Spleen (tissue), 13 donors: ENCODE data around the gene SLC25A26. TPM values are rescaled to one million over a fixed set of nuclear protein-coding genes. Genes with fewer than 3 reads are reported as not detected.

Source experiments
- DNase-seq: peaks from one replicate; pipeline ENCODE4 v3.0.0-alpha.2; 2020
- H3K27ac ChIP-seq, 8 donors: fragments of 200-600 bp; sonication (generic) in 7 of 8; 1 replicate in 4 of 8; 2 replicates in 4 of 8; pipeline versions ENCODE4 v1.5.0 to v1.8.0; 2016 to 2021; ENCODE audit warnings: inconsistent platforms in 4 of 8, mild to moderate bottlenecking in 4 of 8, moderate library complexity in 1 of 8
- H3K27me3 ChIP-seq, 7 donors: fragments of 200-600 bp; sonication (generic) in 6 of 7; replicated peaks in 1 of 7; 1 replicate in 4 of 7; 2 replicates in 3 of 7; pipeline versions ENCODE4 v1.5.0 to v1.8.0; 2016 to 2021; ENCODE audit warnings: inconsistent platforms in 3 of 7, mild to moderate bottlenecking in 1 of 7
- H3K36me3 ChIP-seq, 6 donors: fragments of 200-600 bp; sonication (generic) in 5 of 6; 1 replicate in 4 of 6; 2 replicates in 2 of 6; pipeline versions ENCODE4 v1.5.0 to v1.8.0; 2016 to 2021; ENCODE audit warnings: inconsistent platforms in 2 of 6
- H3K4me1 ChIP-seq, 6 donors: fragments of 200-600 bp; sonication (generic) in 5 of 6; 1 replicate in 3 of 6; 2 replicates in 3 of 6; pipeline versions ENCODE4 v1.5.0 to v1.8.0; 2016 to 2021; ENCODE audit warnings: inconsistent platforms in 3 of 6
- H3K4me3 ChIP-seq, 8 donors: fragments of 200-600 bp; sonication (generic) in 7 of 8; 1 replicate in 4 of 8; 2 replicates in 4 of 8; pipeline versions ENCODE4 v1.5.0 to v1.8.0; 2016 to 2021; ENCODE audit warnings: inconsistent platforms in 4 of 8, mild to moderate bottlenecking in 4 of 8, moderate library complexity in 2 of 8
- H3K9me3 ChIP-seq, 8 donors: fragments of 200-600 bp; sonication (generic) in 7 of 8; 1 replicate in 4 of 8; 2 replicates in 4 of 8; pipeline versions ENCODE4 v1.5.0 to v1.8.0; 2016 to 2021; ENCODE audit warnings: inconsistent platforms in 4 of 8
- POLR2A ChIP-seq, 3 donors: fragments of 450-650 bp; IDR thresholded peaks; one replicate each; pipeline ENCODE4 v1.5.1; 2017; ENCODE audit warnings: antibody characterized with exemption in 3 of 3, mild to moderate bottlenecking in 1 of 3
- POLR2AphosphoS5 ChIP-seq, 3 donors: sonication (generic); formaldehyde crosslinking; IDR thresholded peaks; one replicate each; pipeline ENCODE4 v1.5.1; 2017; ENCODE audit warnings: antibody characterized with exemption in 3 of 3
- WGBS, 5 donors: extraction: QIAGEN DNeasy Blood & Tissue Kit in 3 of 5; methylation state at CpG; one replicate each; pipeline versions ENCODE4 v1.1.5 to v1.1.7; 2013 to 2018; 5-methylcytosine and 5-hydroxymethylcytosine counted together
- intact Hi-C: fragments of 100-400 bp; cut with DNase I; formaldehyde crosslinking; loops from one replicate; pipeline ENCODE4 v1.15.0; 2023; ENCODE audit warnings: low total_unique reads
- long read RNA-seq, 2 donors: transcript quantifications; one replicate each; lab custom pipeline, GENCODE V29; 2026
- polyA plus RNA-seq, 3 donors: library from polyadenylated mRNA; stranded (reverse); fragments of 200-250 nt; gene quantifications; one replicate each; pipeline ENCODE4 v1.2.1, GENCODE V29; 2013
- total RNA-seq, 7 donors: library from RNA; depleted of rRNA in 3 of 7; stranded (reverse); fragments of >200 nt in 3 of 7; fragmentation: NEBNext Ultra II Directional in 4 of 7; extraction: Animal tissue kit (Norgen Biotek cat#: 25700) in 4 of 7; gene quantifications; one replicate each; pipeline versions ENCODE4 v1.1.0 to v1.2.1, GENCODE V29; 2016 to 2021
- TF ChIP-seq, protein P1 (sequence below), 11 experiments: fragments of 200-600 bp in 7 of 11; fragments of 450-650 bp in 4 of 11; sonication (generic) in 4 of 11; IDR thresholded peaks in 8 of 11; conservative IDR thresholded peaks in 3 of 11; 1 replicate in 7 of 11; 2 replicates in 4 of 11; pipeline versions ENCODE4 v1.4.0 to v1.8.0; 2016 to 2021; ENCODE audit warnings: antibody characterized with exemption in 11 of 11, inconsistent platforms in 4 of 11, mild to moderate bottlenecking in 1 of 11
- donor health status: healthy with polysubstance abuse.
- donor health status: DM: no; HTN: no; CAD: no; lungs with moderate emphysema.
- donor health status: DM: no; HTN: no; CAD: no.
- donor health status: Bipolar disorder and iron deficiency.
- donor health status: healthy.
- donor health status: DM: no; HTN: no; CAD: no.
- donor health status: DM: yes; HTN: yes; CAD: no.

The SLC25A26 gene, protein sequence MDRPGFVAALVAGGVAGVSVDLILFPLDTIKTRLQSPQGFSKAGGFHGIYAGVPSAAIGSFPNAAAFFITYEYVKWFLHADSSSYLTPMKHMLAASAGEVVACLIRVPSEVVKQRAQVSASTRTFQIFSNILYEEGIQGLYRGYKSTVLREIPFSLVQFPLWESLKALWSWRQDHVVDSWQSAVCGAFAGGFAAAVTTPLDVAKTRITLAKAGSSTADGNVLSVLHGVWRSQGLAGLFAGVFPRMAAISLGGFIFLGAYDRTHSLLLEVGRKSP
- 10 to 100 TPM; 14.9 to 20.9 (median 15.3) TPM for total RNA-seq
- 10 to 100 TPM; 15.5 to 20.1 (median 16.4) TPM for polyA plus RNA-seq
- long read RNA-seq, donor 1, partial matches to known transcripts: 16 of 16 reads
- long read RNA-seq, donor 1, other reads (novel, unspliced or antisense): 0 of 16 reads
- long read RNA-seq, donor 2, partial matches to known transcripts: 0 of 1 reads
- long read RNA-seq, donor 2, other reads (novel, unspliced or antisense): 0 of 1 reads

DNA sequence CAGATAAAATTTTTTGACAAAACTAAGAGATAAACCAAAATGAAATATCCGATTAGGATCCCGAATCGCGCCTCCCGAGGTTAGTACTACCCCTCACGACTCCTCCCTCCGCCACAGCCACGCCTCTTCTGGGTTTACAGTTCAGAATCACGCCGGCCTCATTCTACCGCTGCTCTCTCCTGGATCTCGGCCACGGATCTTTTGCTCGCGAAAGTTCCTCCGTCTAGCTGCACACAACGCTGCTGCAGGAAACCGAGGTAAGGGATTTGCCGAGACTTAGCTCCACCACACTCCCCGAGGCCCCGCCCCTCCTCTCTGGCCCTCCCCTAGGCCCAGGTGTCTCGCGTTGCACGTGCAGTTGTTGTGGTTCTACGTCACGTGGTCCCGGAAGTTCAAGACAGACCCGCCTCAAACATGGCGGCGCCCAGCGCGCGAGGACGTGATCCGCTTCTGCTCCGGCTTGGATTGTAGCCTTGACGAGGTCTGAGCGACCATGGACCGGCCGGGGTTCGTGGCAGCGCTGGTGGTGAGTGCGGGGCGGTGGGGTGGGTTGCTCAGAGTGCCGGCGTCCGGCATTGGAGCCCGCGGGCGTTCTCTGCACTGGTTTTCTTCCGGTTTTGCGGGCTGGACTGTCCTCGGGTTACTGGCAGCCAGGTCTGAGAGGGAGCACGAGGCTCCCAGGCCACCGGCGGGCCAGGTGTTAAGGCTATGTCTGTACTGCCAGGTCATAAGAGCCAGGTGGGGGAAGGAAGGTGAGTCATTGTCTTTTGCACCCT, at the start of gene SLC25A26:
SLC25A26 (plus strand) TSS at position 400 of the 776 bp plus-strand sequence; CDS start at position 494, 94 bp downstream.
- TF ChIP-seq, protein P1, sequence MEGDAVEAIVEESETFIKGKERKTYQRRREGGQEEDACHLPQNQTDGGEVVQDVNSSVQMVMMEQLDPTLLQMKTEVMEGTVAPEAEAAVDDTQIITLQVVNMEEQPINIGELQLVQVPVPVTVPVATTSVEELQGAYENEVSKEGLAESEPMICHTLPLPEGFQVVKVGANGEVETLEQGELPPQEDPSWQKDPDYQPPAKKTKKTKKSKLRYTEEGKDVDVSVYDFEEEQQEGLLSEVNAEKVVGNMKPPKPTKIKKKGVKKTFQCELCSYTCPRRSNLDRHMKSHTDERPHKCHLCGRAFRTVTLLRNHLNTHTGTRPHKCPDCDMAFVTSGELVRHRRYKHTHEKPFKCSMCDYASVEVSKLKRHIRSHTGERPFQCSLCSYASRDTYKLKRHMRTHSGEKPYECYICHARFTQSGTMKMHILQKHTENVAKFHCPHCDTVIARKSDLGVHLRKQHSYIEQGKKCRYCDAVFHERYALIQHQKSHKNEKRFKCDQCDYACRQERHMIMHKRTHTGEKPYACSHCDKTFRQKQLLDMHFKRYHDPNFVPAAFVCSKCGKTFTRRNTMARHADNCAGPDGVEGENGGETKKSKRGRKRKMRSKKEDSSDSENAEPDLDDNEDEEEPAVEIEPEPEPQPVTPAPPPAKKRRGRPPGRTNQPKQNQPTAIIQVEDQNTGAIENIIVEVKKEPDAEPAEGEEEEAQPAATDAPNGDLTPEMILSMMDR (IDR thresholded peaks at IDR 0.05 in 8 of 11, conservative IDR thresholded peaks at IDR 0.05 in 3 of 11): peak in 2 of 11 experiments; percentile 24 to 28
- TF ChIP-seq POLR2AphosphoS5 (IDR thresholded peaks at IDR 0.05) (peak; percentile 93 to 94 (median 93)), POLR2A (IDR thresholded peaks at IDR 0.05) (peak in 1 of 3 donors; percentile 63)
- peak; percentile 99 for DNase-seq
- WGBS, 5 donors: 0 to 1% (median 1%) methylated on average over 35 to 56 of the region's 56 CpGs
- peaks cover 0 to 32% (median 15%) of the 10 kb centered on the region in 6 donors for H3K4me1 ChIP-seq
- H3K9me3 ChIP-seq: no peaks in the 10 kb centered on the region
- peak within 1 kb of the TSS in 7 of 8 donors; percentile 5 to 88 (median 80) for H3K27ac ChIP-seq
- no peaks in the 10 kb centered on the region for H3K27me3 ChIP-seq
- intact Hi-C loops: no loop called here
- H3K4me3 ChIP-seq: peak within 1 kb of the TSS; percentile 66 to 92 (median 87)
- H3K36me3 ChIP-seq: peaks cover 0 to 35% (median 3%) of the 10 kb centered on the region in 6 donors

DNA sequence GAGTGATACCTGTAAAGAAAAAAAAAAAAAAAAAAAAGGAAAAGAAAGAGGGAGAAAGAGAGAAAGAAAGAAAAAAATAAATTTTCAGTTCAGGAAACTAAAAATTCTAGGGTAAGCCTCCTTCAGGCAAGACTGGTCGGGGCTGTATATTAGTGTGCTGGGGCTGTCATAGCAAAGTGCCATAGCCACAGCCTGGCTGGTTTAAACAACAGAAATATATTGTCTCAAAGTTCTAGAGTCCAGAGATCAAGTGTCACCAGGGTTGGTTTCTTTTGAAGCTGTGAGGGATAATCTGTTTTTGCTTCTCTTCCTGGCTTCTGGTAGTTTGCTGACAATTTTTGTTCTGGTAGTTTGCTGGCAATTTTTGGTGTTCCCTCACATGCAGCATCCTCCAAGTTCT, 48.4 kb upstream of the SLC25A26 start:
- Histone ChIP-seq H3K27ac (no peak overlapping the region), H3K9me3 (no peaks in the 10 kb centered on the region), H3K4me1 (no peaks in the 10 kb centered on the region), H3K36me3 (no peaks in the 10 kb centered on the region), H3K4me3 (no peak overlapping the region), H3K27me3 (no peaks in the 10 kb centered on the region)
- intact Hi-C loops: no loop called here
- no peak for TF ChIP-seq POLR2A (IDR thresholded peaks at IDR 0.05)
- no peak for TF ChIP-seq POLR2AphosphoS5 (IDR thresholded peaks at IDR 0.05)
- TF ChIP-seq, protein P1 (IDR thresholded peaks at IDR 0.05 in 8 of 11, conservative IDR thresholded peaks at IDR 0.05 in 3 of 11): no peak
- 78 to 92% (median 88%) methylated on average over 1 of the region's 1 CpG for WGBS, 5 donors
- DNase-seq: no peak

DNA sequence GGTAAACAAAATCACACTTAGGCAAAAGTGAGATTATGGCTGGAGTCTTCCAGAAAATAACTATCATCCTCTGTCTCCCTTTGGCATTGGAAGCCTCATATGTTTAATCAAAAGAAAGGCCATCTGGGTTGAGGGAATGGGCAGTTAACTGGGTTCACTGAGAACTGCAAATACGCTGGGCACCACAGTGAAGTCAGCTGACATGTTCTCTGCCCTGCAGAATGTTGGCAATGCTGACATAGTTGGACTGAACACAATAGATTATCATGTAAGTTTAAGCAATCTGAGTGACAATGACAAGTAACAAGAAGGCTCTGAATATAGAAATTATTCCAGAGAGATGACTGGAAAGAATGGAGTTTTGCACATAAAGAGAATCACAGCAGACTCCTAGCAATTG, 43.8 kb upstream of the SLC25A26 start:
- Histone ChIP-seq H3K4me3 (no peak overlapping the region), H3K27me3 (no peaks in the 10 kb centered on the region), H3K4me1 (no peaks in the 10 kb centered on the region), H3K9me3 (no peaks in the 10 kb centered on the region), H3K27ac (no peak overlapping the region), H3K36me3 (no peaks in the 10 kb centered on the region)
- TF ChIP-seq, protein P1 (IDR thresholded peaks at IDR 0.05 in 8 of 11, conservative IDR thresholded peaks at IDR 0.05 in 3 of 11): no peak
- TF ChIP-seq POLR2A (IDR thresholded peaks at IDR 0.05): no peak
- no peak for TF ChIP-seq POLR2AphosphoS5 (IDR thresholded peaks at IDR 0.05)
- intact Hi-C loops: no loop called here
- DNase-seq: no peak
- 68 to 84% (median 73%) methylated on average over 1 of the region's 1 CpG for WGBS, 5 donors
